Liver (tissue), 3 donors: Measurements from ENCODE around the gene MSMO1.
A peak's percentile ranks its signal among the peaks of the same experiment; 100 is the strongest.

Experiments used
- CTCF ChIP-seq: fragments of 150-350 bp; IDR thresholded peaks from 2 replicates; pipeline ENCODE4 v1.5.1; 2017; ENCODE audit warnings: improper control_type of control experiment, low read depth, low read length; ENCODE audit not compliant: missing input control
- FOXA1 ChIP-seq: IDR thresholded peaks from 2 replicates; pipeline ENCODE4 v1.6.1; 2016; ENCODE audit warnings: antibody characterized with exemption
- FOXA2 ChIP-seq: IDR thresholded peaks from 2 replicates; pipeline ENCODE4 v1.6.1; 2016; ENCODE audit warnings: antibody characterized with exemption
- GABPA ChIP-seq, 2 donors: IDR thresholded peaks in 1 of 2; conservative IDR thresholded peaks in 1 of 2; 2 replicates each; pipeline ENCODE4 v1.6.1; 2016; ENCODE audit warnings: antibody characterized with exemption in 2 of 2, mild to moderate bottlenecking in 1 of 2, moderate library complexity in 1 of 2
- HNF4G ChIP-seq: IDR thresholded peaks from 2 replicates; pipeline ENCODE4 v1.6.1; 2016; ENCODE audit warnings: antibody characterized with exemption
- JUND ChIP-seq, 2 donors: IDR thresholded peaks; 2 replicates each; pipeline ENCODE4 v1.6.1; 2016; ENCODE audit warnings: antibody characterized with exemption in 2 of 2
- MAX ChIP-seq: IDR thresholded peaks from 2 replicates; pipeline ENCODE4 v1.6.1; 2016; ENCODE audit warnings: antibody characterized with exemption
- RAD21 ChIP-seq, 2 donors: IDR thresholded peaks; 2 replicates each; pipeline ENCODE4 v1.6.1; 2016; ENCODE audit warnings: antibody characterized with exemption in 2 of 2, mild to moderate bottlenecking in 2 of 2
- REST ChIP-seq: IDR thresholded peaks from 2 replicates; pipeline ENCODE4 v1.6.1; 2016; ENCODE audit warnings: antibody characterized with exemption, mild to moderate bottlenecking
- RXRA ChIP-seq, 2 donors: IDR thresholded peaks; 2 replicates each; pipeline ENCODE4 v1.6.1; 2017 to 2018; ENCODE audit warnings: antibody characterized with exemption in 2 of 2, mild to moderate bottlenecking in 1 of 2
- SP1 ChIP-seq: IDR thresholded peaks from 2 replicates; pipeline ENCODE4 v1.6.1; 2018; ENCODE audit warnings: antibody characterized with exemption, mild to moderate bottlenecking
- TAF1 ChIP-seq: conservative IDR thresholded peaks from 2 replicates; pipeline ENCODE4 v1.6.1; 2016; ENCODE audit warnings: antibody characterized with exemption, mild to moderate bottlenecking
- YY1 ChIP-seq: IDR thresholded peaks from 2 replicates; pipeline ENCODE4 v1.6.1; 2016; ENCODE audit warnings: antibody characterized with exemption, mild to moderate bottlenecking
- TF ChIP-seq, protein P1 (sequence below): IDR thresholded peaks from 2 replicates; pipeline ENCODE4 v1.6.1; 2016; ENCODE audit warnings: antibody characterized with exemption
- donor health status: healthy.
- donor health status: healthy.

DNA sequence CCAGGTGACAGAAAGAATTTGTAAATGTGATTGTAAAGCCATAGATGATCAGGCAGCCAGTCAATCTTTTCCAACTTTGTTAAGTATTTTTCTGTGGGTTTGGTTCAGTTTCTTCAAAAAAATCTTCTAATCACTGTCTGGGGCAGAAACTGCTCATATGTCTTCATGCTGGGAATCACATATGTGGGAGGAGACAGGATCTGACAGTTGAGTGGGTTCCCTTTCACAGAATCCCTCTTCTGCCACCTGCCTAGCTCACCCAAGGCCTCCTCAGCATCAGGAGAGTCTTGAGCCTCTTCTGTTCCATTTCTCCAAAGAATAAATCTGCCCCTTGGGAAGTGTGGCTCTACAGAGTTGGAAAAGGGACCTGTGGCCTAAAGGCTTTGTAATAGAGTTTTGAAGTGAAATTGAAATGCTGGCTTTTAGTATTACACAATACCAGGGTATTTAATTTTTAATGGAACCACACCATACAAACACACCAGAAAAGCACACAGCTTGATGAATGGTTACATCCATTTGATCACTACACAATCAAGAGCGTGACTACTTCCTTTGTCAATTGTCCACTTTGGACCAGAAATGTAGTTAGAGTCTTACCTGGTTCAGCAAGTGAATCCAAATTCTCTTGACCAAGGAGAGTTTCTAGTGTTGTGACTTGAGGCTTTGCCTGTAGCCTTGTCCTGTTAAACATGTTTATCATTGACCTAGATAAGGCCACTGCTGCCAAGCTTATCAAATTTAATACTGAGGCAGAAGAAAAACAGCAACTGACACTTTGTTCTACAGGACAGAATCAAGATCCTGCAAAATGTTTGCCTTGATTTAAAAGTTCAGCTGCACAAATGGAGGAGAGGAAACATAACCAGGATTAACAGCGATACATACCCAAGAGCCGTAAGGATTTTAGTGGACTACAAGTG lies 20.4 kb downstream of the MSMO1 start:
- TF ChIP-seq FOXA2 (no peak), CTCF (no peak), JUND (IDR thresholded peaks at IDR 0.05) (no peak), MAX (no peak), YY1 (peak; percentile 63), RXRA (IDR thresholded peaks at IDR 0.05) (peak in 1 of 2 donors; percentile 13), RAD21 (IDR thresholded peaks at IDR 0.05) (no peak), SP1 (no peak), TAF1 (no peak), FOXA1 (no peak), HNF4G (no peak), REST (no peak), GABPA (IDR thresholded peaks at IDR 0.05 in 1 of 2, conservative IDR thresholded peaks at IDR 0.05 in 1 of 2) (no peak)
- TF ChIP-seq, protein P1, sequence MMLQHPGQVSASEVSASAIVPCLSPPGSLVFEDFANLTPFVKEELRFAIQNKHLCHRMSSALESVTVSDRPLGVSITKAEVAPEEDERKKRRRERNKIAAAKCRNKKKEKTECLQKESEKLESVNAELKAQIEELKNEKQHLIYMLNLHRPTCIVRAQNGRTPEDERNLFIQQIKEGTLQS = no peak
